Measurements from ENCODE around the gene TMEM131L. TPM values are rescaled to one million over a fixed set of nuclear protein-coding genes. Genes with fewer than 3 reads are reported as not detected.
A peak's percentile ranks its signal among the peaks of the same experiment; 100 is the strongest.

Gene TMEM131L
- total RNA-seq, 1 experiment from 2014 or later: 14.6 TPM

DNA sequence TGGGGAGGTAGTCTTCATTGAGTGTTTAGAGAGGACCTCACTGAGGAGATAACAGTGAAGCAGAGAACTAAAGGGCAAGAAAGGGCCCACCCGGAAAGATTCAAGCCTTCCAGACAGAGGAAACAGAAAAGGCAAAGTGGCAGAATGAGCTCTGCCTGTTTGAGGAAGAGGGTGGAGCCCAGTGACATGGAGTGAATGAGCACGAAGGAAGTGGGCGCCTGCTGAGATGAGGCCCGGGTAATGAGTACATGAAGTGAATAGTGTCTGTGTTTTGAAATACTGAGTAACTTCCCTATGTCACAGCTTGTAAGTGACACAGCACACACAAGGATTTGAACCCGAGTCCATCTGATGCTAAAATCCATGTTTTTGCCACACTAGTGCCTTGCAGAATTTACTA, 185.4 kb downstream of the TMEM131L start:
- DNase-seq: no peak
- no peak overlapping the region for H4K5ac ChIP-seq (ENCODE audit: insufficient read length, low read depth, low read length)
- H2AK5ac ChIP-seq (ENCODE audit: insufficient read length, low read length): no peak overlapping the region
- no peak overlapping the region for H2BK20ac ChIP-seq (ENCODE audit: low read depth, low read length, poor library complexity, severe bottlenecking)
- H3K9me3 ChIP-seq (ENCODE audit: control insufficient read depth, low read depth, low read length): no peaks in the 10 kb centered on the region
- no peaks in the 10 kb centered on the region for H3K79me1 ChIP-seq (ENCODE audit: insufficient read depth, low read depth, low read length, poor library complexity, severe bottlenecking)
- no peak overlapping the region for H3K18ac ChIP-seq (ENCODE audit: insufficient read length, low read depth, low read length)
- H3T11ph ChIP-seq (ENCODE audit: low read length): no peak overlapping the region
- no peak overlapping the region for H2BK15ac ChIP-seq (ENCODE audit: low read depth, low read length)
- H3K36me3 Mint-ChIP-seq (ENCODE audit: insufficient read depth in 1 of 3, low read depth in 3 of 3): no peaks in the 10 kb centered on the region
- TF ChIP-seq, protein P1, sequence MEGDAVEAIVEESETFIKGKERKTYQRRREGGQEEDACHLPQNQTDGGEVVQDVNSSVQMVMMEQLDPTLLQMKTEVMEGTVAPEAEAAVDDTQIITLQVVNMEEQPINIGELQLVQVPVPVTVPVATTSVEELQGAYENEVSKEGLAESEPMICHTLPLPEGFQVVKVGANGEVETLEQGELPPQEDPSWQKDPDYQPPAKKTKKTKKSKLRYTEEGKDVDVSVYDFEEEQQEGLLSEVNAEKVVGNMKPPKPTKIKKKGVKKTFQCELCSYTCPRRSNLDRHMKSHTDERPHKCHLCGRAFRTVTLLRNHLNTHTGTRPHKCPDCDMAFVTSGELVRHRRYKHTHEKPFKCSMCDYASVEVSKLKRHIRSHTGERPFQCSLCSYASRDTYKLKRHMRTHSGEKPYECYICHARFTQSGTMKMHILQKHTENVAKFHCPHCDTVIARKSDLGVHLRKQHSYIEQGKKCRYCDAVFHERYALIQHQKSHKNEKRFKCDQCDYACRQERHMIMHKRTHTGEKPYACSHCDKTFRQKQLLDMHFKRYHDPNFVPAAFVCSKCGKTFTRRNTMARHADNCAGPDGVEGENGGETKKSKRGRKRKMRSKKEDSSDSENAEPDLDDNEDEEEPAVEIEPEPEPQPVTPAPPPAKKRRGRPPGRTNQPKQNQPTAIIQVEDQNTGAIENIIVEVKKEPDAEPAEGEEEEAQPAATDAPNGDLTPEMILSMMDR (conservative IDR thresholded peaks at IDR 0.05): no peak
- no peak overlapping the region for H2BK120ac ChIP-seq (ENCODE audit: low read depth, low read length, poor library complexity, severe bottlenecking)
- H3K79me2 ChIP-seq (ENCODE audit: insufficient read depth, low read length): no peaks in the 10 kb centered on the region
- no peak overlapping the region for H3K9ac ChIP-seq (ENCODE audit: extremely low read depth, insufficient read length, low read length)
- no peak overlapping the region for H2BK12ac ChIP-seq (ENCODE audit: insufficient read length, low read depth, low read length)
- H3K4ac ChIP-seq (ENCODE audit: low read depth, low read length): no peak overlapping the region
- WGBS (ENCODE audit: extremely low coverage, insufficient read length, low lambda C conversion rate): no CpG with 5 or more reads among the region's 5 CpGs
- 0 out of 2 replicates have a peak, but pooled peaks cover 4% of the 10 kb centered on the region for H3K4me1 ChIP-seq (ENCODE audit: insufficient read depth, low read length)
- H3K4me2 ChIP-seq (ENCODE audit: insufficient read depth, insufficient read length, low read length): no peak overlapping the region
- no peak overlapping the region for H3K23ac ChIP-seq (ENCODE audit: insufficient read length, low read depth, low read length)
- no peak overlapping the region for H3K27ac ChIP-seq (ENCODE audit: insufficient read length, low read depth, low read length)
- H3K9me3 Mint-ChIP-seq: no peaks in the 10 kb centered on the region
- H3K56ac ChIP-seq (ENCODE audit: insufficient read length, low read depth, low read length): no peak overlapping the region
- no peak overlapping the region for H4K8ac ChIP-seq (replicated peaks; ENCODE audit: insufficient read length, low read depth, low read length)
- H3K27ac Mint-ChIP-seq: peak overlapping the region in 1 of 3 experiments; percentile 74; a peak in 1 of 7 replicates
- peaks cover 2% of the 10 kb centered on the region for H3K27me3 Mint-ChIP-seq (ENCODE audit: low read depth)
- no peak overlapping the region for H2AFZ ChIP-seq (ENCODE audit: low read length)
- no peak overlapping the region for H3K4me3 Mint-ChIP-seq
- peaks cover 11 to 14% of the 10 kb centered on the region in 2 experiments for H3K4me1 Mint-ChIP-seq
- H3K14ac ChIP-seq (ENCODE audit: insufficient read depth, low read length): no peak overlapping the region
- no peaks in the 10 kb centered on the region for H4K20me1 ChIP-seq (ENCODE audit: control insufficient read depth, insufficient read depth, insufficient read length)
- no peak overlapping the region for H4K91ac ChIP-seq (ENCODE audit: insufficient read length, low read depth, low read length)
- no peaks in the 10 kb centered on the region for H3K27me3 ChIP-seq (ENCODE audit: insufficient read depth, low read length)
- H3K23me2 ChIP-seq (ENCODE audit: insufficient read length, low read depth, low read length, poor library complexity, severe bottlenecking): no peaks in the 10 kb centered on the region
- no peak overlapping the region for H2BK5ac ChIP-seq (ENCODE audit: insufficient read length, low read length)

Measured in H9 (cell line).